ENCODE measurements around the gene NGEF.

Gene NGEF

DNA sequence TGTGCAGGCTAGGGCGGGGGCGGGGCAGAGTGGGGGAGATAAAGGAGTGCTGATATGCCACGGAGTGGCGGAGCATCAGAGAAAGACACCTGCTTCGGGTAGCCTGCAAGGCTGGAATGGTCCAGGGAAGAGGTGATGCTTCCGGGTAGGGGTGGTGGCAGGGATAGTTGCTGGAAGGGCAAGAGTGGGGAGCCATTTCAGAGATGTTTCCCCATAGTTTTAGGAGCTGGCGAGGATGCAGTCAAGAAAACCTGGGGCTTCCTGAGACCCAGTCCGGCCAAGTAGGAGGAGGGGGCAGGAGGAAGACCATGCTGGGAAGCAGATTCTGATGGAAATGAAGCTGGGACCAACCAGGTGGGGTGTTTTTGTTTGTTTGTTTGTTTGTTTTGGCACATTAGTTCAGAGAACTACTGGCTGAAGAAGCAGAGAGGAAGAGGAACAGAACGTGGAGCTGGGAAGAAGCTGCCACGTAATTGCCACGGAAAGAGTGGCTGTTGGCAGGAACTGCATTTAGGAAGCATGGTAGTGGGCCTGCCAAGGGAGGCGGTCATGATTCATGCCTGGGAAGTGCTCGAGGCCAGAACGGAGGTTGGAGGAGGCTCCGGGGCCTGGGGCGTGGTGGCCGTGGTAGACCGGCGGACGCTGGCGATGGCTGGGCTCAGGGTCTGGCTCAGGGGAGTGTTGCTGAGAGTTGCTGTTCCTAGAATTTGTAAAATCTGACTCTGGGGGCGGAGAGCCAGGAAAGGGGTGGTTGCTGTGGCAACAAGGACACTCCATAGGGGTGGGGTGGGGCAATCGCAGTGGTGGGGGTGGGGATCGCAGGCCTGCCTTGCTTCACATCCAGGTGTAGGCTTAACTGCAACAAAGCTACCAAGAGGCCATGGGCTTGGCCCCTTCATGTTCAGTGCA is 38.4 kb upstream of the NGEF start:
- DNase-seq, result no peak
- TF ChIP-seq POLR2A (IDR thresholded peaks at IDR 0.05; ENCODE audit: low read length) (no peak), GATA1 (IDR thresholded peaks at IDR 0.05; ENCODE audit: low read depth, low read length) (no peak)

GRCh38 chr2:233049194-233049761 is 36.2 kb upstream of the NGEF start:
- TF ChIP-seq GATA1 (IDR thresholded peaks at IDR 0.05; ENCODE audit: low read depth, low read length) (no peak), POLR2A (IDR thresholded peaks at IDR 0.05; ENCODE audit: low read length) (no peak)
- no peak for DNase-seq

DNA sequence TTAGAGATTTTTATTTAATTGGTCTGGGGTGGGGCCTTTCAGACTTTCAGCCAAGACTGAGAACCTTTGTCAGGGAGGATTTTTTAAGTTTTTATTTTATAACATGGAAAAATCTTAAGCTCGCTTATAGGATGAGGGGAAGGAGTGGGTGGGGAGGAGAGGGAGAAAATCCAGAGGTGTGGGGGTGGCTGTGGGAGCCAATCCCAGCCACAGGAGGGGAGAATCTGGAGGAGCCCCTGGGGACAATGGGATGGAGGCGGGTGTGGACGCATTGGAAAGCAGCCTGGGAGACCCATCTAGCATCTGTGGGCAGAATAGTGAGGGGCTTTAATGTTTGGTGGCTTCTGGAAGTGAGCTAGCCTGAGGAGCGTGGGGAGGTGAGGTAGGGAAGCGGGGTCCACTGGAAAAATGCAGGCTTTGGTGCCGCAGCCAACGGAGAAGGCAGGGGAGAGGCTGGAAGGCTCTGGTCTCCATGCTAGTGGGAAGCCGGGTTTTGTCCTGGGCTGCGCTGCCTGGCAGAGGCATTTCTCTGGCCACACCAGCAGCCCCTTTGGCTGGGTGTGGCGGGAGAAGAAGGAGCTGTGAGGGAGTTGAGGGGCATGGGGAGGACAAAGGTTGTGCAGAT is 35.6 kb upstream of the NGEF start:
- no peak for DNase-seq
- TF ChIP-seq GATA1 (IDR thresholded peaks at IDR 0.05; ENCODE audit: low read depth, low read length) (no peak), POLR2A (IDR thresholded peaks at IDR 0.05; ENCODE audit: low read length) (no peak)

DNA sequence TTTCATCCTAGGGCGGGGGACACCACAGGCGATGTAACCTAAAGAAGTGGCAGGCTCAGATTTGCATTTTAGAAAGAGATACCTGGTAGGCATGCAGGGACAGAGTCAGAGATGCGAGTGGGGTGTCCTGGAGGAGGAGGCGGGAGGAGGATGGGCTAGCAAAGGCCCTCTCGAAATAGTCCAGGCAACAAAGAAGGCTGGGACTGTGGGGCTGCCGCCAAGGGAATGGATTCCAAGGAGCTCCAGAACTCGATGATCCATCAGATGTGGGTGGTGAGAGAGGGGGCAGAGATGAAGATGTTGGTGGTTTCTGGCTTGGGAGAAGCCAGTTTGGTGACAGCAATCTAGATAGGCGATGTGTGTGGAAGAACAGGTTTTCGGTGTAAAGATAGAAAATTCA is 34.6 kb upstream of the NGEF start:
- DNase-seq, result no peak
- TF ChIP-seq GATA1 (IDR thresholded peaks at IDR 0.05; ENCODE audit: low read depth, low read length), result no peak
- TF ChIP-seq POLR2A (IDR thresholded peaks at IDR 0.05; ENCODE audit: low read length), result no peak

DNA sequence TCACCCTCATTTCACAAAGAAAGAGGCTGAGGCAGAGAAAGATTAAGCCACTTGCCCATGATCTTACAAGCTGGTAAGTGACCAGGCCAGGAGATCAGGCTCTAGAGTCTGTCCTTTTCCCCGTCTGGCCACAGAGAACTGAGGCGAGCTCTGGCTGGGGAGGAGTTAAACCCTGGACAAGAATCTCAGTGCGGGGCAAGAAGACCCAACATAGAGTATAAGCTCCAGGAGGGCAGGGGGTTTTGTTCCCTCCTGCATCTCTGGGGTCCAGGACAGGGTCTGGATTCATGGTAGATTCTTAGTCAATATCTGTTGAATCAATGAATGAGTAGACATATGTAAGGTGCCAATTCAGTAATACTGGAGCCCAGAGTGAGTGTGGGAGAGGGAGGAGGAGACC is 34.1 kb upstream of the NGEF start:
- TF ChIP-seq POLR2A (IDR thresholded peaks at IDR 0.05; ENCODE audit: low read length), result no peak
- TF ChIP-seq GATA1 (IDR thresholded peaks at IDR 0.05; ENCODE audit: low read depth, low read length), result no peak
- DNase-seq, result no peak

DNA sequence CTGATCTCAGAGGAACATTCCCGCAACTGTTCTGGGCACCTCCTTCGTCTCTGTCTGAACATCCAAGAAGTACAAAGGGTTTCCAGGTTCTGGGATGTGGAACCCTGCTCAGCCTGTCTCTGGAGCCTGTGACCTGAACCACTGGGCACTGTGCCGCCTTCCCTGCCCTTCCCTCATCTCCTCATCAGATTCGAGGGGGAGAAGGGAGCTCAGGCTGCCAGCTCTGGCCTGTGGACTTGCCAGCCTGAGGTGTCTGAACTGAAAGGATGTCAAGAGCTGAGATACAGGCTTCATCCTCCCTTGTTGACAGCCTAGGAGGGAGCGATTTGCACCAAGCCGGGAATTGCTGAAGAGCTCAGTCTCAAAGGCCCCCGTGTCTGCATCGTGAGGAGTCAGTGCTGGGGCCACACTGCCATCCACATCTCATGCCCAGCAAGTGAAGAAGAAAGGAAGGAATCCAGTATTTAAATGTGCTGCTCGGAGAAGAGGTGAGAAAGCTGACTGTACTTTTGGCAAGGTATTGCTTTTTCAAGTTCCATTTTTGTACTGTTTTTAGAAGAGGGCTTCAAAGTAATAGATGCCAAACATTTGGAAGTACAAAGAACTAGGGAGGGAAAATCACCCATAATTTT is 32.0 kb upstream of the NGEF start:
- TF ChIP-seq POLR2A (IDR thresholded peaks at IDR 0.05; ENCODE audit: low read length), result no peak
- TF ChIP-seq GATA1 (IDR thresholded peaks at IDR 0.05; ENCODE audit: low read depth, low read length), result no peak
- DNase-seq, result no peak

- DNase-seq, result no peak
- no peak for TF ChIP-seq GATA1 (IDR thresholded peaks at IDR 0.05; ENCODE audit: low read depth, low read length)
These were observed 29.5 kb upstream of the NGEF start for GRCh38 chr2:233042549-233042948.

DNA sequence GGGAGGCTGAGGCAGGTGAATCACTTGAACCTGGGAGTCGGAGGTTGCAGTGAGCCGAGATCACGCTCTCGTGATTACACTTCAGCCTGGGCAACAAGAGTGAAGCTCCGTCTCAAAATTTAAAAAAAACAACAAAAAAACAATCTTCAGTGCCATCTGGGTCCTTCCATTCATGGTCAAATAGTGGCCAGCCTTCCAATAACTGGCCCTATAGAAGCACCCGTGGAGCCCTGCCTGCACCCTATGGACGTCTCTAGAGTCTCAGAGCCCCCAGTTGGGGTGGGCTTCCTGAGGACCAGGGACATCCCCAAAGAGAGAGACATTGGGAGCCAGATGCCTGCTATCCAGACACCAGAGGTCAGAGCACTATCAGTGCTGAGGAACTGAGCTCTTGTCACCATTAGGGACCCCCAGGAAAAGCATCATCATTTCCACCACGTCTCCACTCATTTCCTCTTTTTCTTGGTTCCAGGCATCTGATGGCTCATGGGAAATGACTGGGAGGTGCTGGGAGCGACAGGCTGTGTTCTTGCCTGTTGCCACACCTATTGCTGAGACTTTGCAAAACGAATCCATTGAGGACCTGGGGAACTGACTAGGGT is 28.8 kb upstream of the NGEF start:
- DNase-seq, result no peak
- TF ChIP-seq GATA1 (IDR thresholded peaks at IDR 0.05; ENCODE audit: low read depth, low read length) (no peak), POLR2A (IDR thresholded peaks at IDR 0.05; ENCODE audit: low read length) (no peak)

GRCh38 chr2:233040571-233040970 is 27.5 kb upstream of the NGEF start:
- DNase-seq, result no peak
- TF ChIP-seq GATA1 (IDR thresholded peaks at IDR 0.05; ENCODE audit: low read depth, low read length) (no peak), POLR2A (IDR thresholded peaks at IDR 0.05; ENCODE audit: low read length) (no peak)

- no peak for DNase-seq
These were observed 26.9 kb upstream of the NGEF start for GRCh38 chr2:233039846-233040530.

GRCh38 chr2:233039212-233039845 is 26.3 kb upstream of the NGEF start:
- TF ChIP-seq POLR2A (IDR thresholded peaks at IDR 0.05; ENCODE audit: low read length), result no peak
- no peak for TF ChIP-seq GATA1 (IDR thresholded peaks at IDR 0.05; ENCODE audit: low read depth, low read length)
- no peak for DNase-seq

More at GRCh38 chr2:233039846-233040530, 26.9 kb upstream of the NGEF start:
- no peak for TF ChIP-seq POLR2A (IDR thresholded peaks at IDR 0.05; ENCODE audit: low read length)
- no peak for TF ChIP-seq GATA1 (IDR thresholded peaks at IDR 0.05; ENCODE audit: low read depth, low read length)

DNA sequence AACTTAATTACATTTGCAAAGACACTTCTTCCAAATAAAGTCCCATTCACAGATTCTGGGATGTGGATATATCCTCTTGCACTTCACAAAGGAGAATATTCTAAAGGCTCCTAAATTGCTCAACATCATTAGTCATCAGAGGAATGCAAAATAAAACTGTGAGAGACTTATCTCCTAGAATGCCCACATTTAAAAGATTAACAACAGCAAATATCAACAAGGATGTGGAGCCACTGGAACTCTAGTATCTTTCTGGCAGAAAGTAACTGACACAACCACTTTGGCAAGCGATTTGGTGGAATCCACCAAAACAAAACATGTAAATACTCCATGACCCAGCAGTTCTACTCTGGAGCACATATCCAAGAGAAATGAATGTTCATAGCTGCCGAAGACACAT is 24.0 kb upstream of the NGEF start:
- TF ChIP-seq GATA1 (IDR thresholded peaks at IDR 0.05; ENCODE audit: low read depth, low read length), result no peak
- TF ChIP-seq POLR2A (IDR thresholded peaks at IDR 0.05; ENCODE audit: low read length), result no peak
- no peak for DNase-seq

Data from erythroblast (primary cell).